Astrocyte (in vitro differentiated cells and primary cell): ENCODE data around the gene TMEM178B.

Experiments used
- EZH2 ChIP-seq: IDR thresholded peaks from 2 replicates; pipeline ENCODE4 v1.6.1; 2012; ENCODE audit warnings: mild to moderate bottlenecking, low read length, inconsistent platforms; ENCODE audit not compliant: insufficient read depth
- TF ChIP-seq, protein P1 (sequence below): IDR thresholded peaks from 2 replicates; pipeline ENCODE4 v1.5.1; 2011; ENCODE audit warnings: low read depth, mild to moderate bottlenecking, inconsistent platforms, low read length, moderate library complexity; ENCODE audit not compliant: insufficient read depth

DNA sequence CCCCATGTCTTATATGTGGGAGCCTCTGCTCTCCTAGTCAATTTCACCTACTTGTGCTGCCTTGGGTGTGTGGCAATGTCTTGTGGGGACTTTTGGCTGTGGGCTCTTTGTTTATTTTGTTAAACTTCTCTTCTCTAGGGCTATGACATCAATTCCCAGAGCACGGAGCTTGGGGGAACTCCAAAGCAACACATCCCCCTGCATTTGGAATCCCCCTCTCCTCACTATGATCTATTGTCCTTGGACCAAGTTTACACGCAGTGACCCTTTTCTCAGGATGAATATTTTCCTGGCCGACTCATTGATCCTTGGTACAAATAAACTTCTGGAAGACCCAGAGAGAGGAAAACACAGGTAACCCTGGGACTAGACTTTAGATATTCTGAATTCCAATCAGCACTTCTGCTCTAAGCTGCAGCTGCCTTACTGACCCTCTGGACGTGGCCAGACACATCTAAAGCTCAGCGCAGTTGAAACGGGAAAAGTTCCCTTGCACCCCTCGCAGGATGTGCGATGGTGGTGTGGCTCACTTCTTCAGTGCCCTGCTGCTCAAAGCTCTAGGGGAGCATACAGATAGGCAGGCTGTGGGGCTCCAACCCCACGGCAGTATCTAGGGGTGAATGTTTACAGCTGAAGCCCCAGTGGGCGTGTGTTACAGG, 110.8 kb downstream of the TMEM178B start:
- TF ChIP-seq, protein P1, sequence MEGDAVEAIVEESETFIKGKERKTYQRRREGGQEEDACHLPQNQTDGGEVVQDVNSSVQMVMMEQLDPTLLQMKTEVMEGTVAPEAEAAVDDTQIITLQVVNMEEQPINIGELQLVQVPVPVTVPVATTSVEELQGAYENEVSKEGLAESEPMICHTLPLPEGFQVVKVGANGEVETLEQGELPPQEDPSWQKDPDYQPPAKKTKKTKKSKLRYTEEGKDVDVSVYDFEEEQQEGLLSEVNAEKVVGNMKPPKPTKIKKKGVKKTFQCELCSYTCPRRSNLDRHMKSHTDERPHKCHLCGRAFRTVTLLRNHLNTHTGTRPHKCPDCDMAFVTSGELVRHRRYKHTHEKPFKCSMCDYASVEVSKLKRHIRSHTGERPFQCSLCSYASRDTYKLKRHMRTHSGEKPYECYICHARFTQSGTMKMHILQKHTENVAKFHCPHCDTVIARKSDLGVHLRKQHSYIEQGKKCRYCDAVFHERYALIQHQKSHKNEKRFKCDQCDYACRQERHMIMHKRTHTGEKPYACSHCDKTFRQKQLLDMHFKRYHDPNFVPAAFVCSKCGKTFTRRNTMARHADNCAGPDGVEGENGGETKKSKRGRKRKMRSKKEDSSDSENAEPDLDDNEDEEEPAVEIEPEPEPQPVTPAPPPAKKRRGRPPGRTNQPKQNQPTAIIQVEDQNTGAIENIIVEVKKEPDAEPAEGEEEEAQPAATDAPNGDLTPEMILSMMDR: no peak
- TF ChIP-seq EZH2: no peak
